HEK293T (cell line): Measurements from ENCODE around the gene PTP4A2.

Source experiments
- ARNT ChIP-seq: fragments of 450-650 bp; IDR thresholded peaks from 2 replicates; pipeline ENCODE4 v1.6.1; 2017; ENCODE audit warnings: mild to moderate bottlenecking
- BHLHE40 ChIP-seq: fragments of 450-650 bp; IDR thresholded peaks from 2 replicates; pipeline ENCODE4 v1.6.1; 2016; ENCODE audit warnings: mild to moderate bottlenecking, moderate library complexity, borderline replicate concordance
- FOXM1 ChIP-seq: fragments of 450-650 bp; IDR thresholded peaks from 2 replicates; pipeline ENCODE4 v1.6.1; 2017; ENCODE audit warnings: mild to moderate bottlenecking, borderline replicate concordance
- HDGF ChIP-seq: fragments of 450-650 bp; IDR thresholded peaks from 2 replicates; pipeline ENCODE4 v1.6.1; 2017; ENCODE audit warnings: antibody characterized with exemption, borderline replicate concordance
- NFRKB ChIP-seq: fragments of 450-650 bp; IDR thresholded peaks from 2 replicates; pipeline ENCODE4 v1.6.1; 2016; ENCODE audit warnings: mild to moderate bottlenecking, moderate library complexity
- SP1 ChIP-seq: fragments of 450-650 bp; IDR thresholded peaks from 2 replicates; pipeline ENCODE4 v1.6.1; 2017
- SUZ12 ChIP-seq: fragments of 450-650 bp; IDR thresholded peaks from 2 replicates; pipeline ENCODE4 v1.6.1; 2016; ENCODE audit warnings: mild to moderate bottlenecking

- TF ChIP-seq ARNT, result no peak
- TF ChIP-seq HDGF, result no peak
- no peak for TF ChIP-seq BHLHE40
- TF ChIP-seq FOXM1, result peak; percentile 81
- no peak for TF ChIP-seq SUZ12
- TF ChIP-seq SP1, result no peak
- TF ChIP-seq NFRKB, result no peak
These were observed 626 bp downstream of the PTP4A2 start for GRCh38 chr1:31937300-31938183.
